Embryonic facial prominence (tissue), 1 donor: ENCODE measurements around the gene MAVS.

ENCODE experiments used
- DNase-seq: peaks from one replicate; pipeline ENCODE4 v3.0.0-alpha.2; 2016; ENCODE audit errors: extremely low spot score

MAVS gene

DNA sequence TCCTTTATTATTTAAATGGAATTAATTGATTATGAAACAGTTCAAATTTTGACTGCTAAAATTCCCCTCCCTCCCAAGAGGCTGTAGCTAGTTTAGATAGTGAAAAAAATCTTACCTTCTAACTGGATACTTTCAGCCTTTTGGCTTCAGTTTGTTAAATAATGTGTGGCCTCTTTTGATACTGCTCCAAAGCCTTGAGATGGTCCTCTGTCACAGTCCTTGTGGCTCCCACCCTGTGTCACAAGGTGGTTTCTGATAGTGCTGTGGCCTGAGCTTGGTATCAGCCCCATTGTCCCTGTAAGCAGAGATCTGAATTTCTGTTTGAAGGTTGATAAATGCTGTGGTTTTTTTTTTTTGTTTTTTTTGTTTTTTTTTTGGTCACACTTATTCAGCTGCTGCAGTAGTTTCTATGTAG, 63.3 kb downstream of the MAVS start:
- DNase-seq, result no peak

DNA sequence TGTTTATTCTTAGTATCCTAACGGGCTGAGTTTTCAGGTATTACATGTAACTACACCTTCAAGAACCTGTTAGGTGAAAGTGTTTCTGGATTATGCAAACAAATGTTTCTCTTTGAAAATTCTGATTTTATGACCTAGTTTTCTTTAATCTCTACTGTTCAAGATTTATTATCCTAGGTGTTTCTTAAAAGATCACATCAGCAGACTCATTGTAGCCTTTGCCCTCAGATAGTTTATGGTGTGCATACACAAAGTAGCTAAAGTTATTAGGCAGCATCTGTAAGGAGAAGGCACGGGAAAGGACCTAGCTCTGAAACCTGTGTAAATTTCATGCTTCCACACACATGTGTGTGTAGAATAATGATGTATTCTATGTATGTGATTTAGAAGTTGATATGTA, 64.2 kb downstream of the MAVS start:
- DNase-seq, result no peak

DNA sequence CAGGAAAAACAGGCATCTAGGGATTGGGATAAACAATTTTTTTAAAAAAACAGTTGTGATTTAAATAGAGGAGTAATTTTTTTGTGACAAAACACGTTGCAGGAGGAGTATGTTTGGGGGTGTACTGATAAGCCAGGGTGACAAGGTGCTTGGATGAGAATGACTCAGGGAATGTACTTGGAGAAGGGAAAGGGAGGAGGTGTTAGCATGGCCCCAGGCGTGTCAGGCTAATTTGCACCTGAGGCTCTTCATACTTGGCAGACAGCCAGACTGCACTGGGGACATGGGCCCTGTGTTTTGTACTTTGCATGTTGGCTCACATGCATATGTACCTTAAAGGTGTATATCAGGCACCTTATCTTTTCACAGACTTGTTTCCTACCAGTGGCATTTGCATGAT, 65.3 kb downstream of the MAVS start:
- no peak for DNase-seq

DNA sequence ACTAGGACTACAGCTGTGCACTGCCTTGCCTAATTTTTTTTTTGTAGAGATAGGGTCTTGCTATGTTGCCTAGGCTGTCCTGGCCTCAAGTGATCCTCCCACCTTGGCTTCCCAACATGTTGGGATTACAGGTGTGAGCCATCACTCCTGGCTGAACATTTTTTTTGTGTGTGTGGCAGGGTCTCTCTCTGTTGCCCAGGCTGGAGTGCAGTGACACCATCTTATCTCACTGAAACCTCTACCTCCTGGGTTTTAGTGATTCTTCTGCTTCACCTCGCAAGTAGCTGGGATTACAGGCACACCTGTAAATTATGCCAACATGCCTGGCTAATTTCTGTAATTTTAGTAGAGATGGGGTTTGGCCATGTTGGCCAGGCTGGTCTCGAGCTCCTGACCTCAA, 67.8 kb downstream of the MAVS start:
- no peak for DNase-seq

GRCh38 chr20:3915691-3916090, 69.1 kb downstream of the MAVS start:
- no peak for DNase-seq

DNA sequence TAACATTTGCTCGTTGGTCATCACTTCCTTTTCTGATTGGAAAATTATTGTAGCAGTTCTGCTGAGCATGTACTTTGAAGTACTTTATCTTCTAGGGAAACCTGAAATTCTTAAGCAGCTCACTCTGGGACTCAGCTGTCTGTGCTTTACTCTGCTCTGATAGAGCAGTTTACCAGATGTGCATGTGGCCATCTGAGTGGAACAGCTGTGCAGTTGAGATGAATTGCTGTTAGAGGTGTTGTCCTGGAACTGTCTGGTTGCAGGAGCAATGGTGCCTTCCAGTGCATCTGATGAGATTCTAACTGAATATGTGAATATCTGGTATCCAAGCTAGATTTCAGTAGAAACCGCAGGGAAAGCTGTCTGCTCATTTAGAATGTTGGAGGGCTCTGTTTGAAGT, 69.7 kb downstream of the MAVS start:
- no peak for DNase-seq

DNA sequence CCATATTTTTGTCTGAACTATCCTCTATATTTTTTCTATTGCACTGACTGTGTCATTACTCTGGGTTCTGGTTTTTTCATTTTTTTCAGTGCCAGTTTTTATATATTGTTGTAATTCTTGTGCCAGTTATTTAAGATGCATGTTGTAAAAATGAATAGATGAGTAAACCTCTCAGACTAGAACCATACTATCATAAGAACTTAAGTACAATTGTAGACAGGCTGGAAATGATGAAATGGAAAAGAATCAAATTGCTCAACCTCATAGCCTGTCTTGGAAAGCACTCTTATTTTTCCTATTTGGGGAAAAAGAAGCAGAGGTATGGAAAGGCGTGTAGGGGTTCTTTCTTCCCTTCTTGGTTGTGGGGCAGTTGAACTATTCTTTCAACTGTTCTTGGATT, 72.7 kb downstream of the MAVS start:
- no peak for DNase-seq

DNA sequence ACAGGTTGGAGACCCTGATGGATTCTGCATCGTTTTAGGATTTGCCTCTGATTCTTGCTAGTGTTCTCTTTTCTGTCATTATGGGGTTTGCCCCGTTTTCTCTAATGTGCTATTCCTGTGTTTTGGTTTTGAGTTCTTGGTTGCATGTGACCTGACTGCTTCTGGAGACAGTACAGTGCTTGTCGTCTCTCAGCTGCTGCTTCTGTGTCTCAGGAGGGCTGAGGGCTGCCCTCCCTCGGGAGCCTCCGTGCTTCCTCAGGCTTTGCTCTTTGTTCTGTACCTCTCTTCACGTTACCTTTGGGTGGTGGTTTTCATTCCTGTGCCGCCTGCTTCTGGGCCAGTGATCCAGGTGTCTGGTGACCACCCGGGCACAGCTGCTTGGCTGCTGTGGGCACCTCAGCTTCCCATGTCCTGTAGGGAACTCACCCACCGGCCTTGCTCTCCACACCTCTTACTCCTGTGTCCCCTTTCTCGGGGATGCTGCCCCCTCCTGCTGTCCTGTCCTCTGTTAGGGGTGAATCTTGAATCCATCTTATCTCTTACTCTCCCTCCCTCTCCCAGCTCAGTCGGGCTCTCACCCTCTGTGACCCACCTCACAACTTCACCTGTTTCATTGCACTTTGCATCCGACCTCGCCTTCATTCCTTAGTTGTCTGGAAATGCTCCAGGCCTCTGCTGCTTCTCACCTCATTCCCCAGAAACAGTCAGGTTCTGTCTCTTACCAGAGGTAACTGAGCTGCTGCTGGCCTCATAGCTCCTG, 75.8 kb downstream of the MAVS start:
- no peak for DNase-seq

GRCh38 chr20:3922983-3923339, 76.3 kb downstream of the MAVS start:
- no peak for DNase-seq

DNA sequence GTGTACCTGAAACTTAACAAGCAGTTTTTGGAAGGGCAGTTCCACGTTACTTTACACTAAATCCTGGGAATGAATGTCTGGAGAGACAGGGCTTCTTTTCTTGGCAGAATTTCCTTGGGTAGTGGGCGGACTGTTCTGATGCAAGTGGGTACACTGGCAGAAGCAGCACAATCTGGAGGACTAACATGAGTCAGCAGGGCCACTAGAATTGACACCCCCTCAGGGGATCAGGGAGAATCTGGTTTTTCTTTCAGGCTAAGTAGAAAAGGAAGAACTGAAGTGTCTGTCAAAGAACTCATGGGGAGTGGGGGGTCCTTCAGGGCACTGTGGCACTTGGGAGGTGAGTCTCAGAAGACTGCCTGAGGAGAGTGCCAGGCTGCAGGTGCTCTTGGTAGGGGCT, 77.2 kb downstream of the MAVS start:
- no peak for DNase-seq

GRCh38 chr20:3924304-3925112, 77.9 kb downstream of the MAVS start:
- DNase-seq, result no peak

- no peak for DNase-seq
Observed at GRCh38 chr20:3925113-3925695, 78.6 kb downstream of the MAVS start.
